Tibial artery (tissue), 4 donors: ENCODE measurements around the gene RAD23B.

Experiments used
- DNase-seq, 2 donors: peaks; one replicate each; pipeline ENCODE4 v3.0.0-alpha.2; 2019
- H3K27ac ChIP-seq, 2 donors: fragments of 200-600 bp; sonication (generic) in 1 of 2; 1 replicate in 1 of 2; 2 replicates in 1 of 2; pipeline ENCODE4 v1.5.1; 2018 to 2019; ENCODE audit warnings: mild to moderate bottlenecking in 1 of 2
- H3K27me3 ChIP-seq, 2 donors: fragments of 200-600 bp; sonication (generic) in 1 of 2; one replicate each; pipeline versions ENCODE4 v1.5.1 to v1.6.0; 2016 to 2019
- H3K36me3 ChIP-seq, 3 donors: fragments of 200-600 bp; sonication (generic) in 2 of 3; one replicate each; pipeline ENCODE4 v1.5.1; 2016 to 2019; ENCODE audit warnings: mild to moderate bottlenecking in 2 of 3
- H3K4me1 ChIP-seq, 4 donors: fragments of 200-600 bp; sonication (generic) in 2 of 4; 1 replicate in 3 of 4; 2 replicates in 1 of 4; pipeline ENCODE4 v1.5.1; 2016 to 2019
- H3K4me3 ChIP-seq, 2 donors: fragments of 200-600 bp; sonication (generic) in 1 of 2; 1 replicate in 1 of 2; 2 replicates in 1 of 2; pipeline ENCODE4 v1.5.1; 2018 to 2019; ENCODE audit warnings: mild to moderate bottlenecking in 2 of 2
- H3K9me3 ChIP-seq, 3 donors: fragments of 200-600 bp; sonication (generic) in 1 of 3; one replicate each; pipeline ENCODE4 v1.5.1; 2016 to 2019
- intact Hi-C: fragments of 100-400 bp; cut with DNase I; formaldehyde crosslinking; loops from one replicate; pipeline ENCODE4 v1.15.0; 2023; ENCODE audit warnings: low total_unique reads
- TF ChIP-seq, protein P1 (sequence below), 2 experiments: fragments of 200-600 bp in 1 of 2; fragments of 450-650 bp in 1 of 2; IDR thresholded peaks; one replicate each; pipeline ENCODE4 v1.5.1; 2017 to 2019; ENCODE audit warnings: antibody characterized with exemption in 2 of 2, mild to moderate bottlenecking in 1 of 2, moderate library complexity in 1 of 2

RAD23B gene

DNA sequence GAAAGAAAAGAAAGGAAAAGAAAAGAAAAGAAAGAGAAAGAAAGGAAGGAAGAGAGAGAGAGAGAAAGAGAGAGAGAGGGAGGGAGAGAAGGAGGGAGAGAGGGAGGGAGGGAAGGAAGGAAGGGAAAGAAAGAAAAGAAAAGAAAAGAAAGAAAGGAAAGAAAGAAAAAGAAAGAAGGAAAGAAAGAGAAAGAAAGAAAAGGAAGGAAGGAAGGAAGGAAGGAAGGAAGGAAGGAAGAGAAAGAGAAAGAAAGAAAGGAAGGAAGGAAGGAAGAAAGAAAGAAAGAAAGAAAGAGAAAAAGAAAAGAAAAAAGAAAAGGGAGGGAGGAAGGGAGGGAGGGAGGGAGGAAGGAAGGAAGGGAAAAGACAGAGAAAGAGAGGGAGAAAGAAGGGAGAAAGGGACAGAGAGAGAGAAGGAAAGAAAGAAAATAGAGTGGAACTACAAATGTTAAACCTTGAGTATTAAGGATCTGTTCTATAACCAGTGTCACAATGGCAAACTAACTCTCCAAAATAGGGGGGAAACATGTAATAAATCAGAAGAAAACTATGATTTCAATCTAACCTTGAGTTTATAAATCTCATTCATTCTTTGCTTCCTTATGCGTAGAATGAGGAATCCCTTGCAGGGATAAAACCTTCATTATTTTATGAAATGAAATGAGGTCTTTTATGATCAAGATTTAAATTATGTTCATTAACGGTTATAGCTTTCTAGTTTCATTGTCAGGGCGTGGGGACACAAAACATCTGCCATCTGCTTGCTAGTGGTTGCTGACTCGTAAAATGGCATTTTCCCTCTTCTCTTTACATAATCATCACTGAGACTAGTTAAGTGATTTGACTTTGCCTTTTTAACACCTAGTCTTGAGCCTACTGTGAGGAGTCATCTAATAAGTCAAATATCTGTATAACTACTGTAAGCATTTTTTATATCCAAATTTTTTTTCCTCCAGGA, 40.7 kb upstream of the RAD23B start:
- H3K4me3 ChIP-seq: no peak overlapping the region
- TF ChIP-seq, protein P1, sequence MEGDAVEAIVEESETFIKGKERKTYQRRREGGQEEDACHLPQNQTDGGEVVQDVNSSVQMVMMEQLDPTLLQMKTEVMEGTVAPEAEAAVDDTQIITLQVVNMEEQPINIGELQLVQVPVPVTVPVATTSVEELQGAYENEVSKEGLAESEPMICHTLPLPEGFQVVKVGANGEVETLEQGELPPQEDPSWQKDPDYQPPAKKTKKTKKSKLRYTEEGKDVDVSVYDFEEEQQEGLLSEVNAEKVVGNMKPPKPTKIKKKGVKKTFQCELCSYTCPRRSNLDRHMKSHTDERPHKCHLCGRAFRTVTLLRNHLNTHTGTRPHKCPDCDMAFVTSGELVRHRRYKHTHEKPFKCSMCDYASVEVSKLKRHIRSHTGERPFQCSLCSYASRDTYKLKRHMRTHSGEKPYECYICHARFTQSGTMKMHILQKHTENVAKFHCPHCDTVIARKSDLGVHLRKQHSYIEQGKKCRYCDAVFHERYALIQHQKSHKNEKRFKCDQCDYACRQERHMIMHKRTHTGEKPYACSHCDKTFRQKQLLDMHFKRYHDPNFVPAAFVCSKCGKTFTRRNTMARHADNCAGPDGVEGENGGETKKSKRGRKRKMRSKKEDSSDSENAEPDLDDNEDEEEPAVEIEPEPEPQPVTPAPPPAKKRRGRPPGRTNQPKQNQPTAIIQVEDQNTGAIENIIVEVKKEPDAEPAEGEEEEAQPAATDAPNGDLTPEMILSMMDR (IDR thresholded peaks at IDR 0.05): no peak
- H3K27me3 ChIP-seq: no peaks in the 10 kb centered on the region
- intact Hi-C loops: no loop called here
- H3K4me1 ChIP-seq: no peaks in the 10 kb centered on the region
- H3K36me3 ChIP-seq: no peaks in the 10 kb centered on the region
- H3K9me3 ChIP-seq: no peaks in the 10 kb centered on the region
- DNase-seq: no peak
- no peak overlapping the region for H3K27ac ChIP-seq

DNA sequence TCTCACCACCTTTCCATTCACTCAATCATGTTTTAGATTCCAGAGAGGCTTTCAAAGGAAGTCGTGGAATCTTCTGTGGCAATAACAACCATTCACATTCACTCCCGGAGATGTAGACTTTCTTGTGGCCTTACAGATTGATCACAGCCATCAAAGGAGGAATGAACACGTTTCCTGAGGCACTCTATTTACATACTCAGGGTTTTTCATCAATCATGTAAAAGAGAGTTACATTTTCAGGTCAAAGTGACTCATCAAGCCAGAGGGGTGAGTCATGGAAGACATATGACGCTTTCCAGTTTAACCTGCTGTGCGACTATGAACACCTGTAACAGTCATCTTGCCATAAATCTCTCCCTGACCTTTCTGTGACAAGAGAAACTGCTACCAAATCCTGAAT, 39.3 kb upstream of the RAD23B start:
- Histone ChIP-seq H3K9me3 (no peaks in the 10 kb centered on the region), H3K27me3 (no peaks in the 10 kb centered on the region), H3K27ac (no peak overlapping the region), H3K4me3 (no peak overlapping the region), H3K36me3 (no peaks in the 10 kb centered on the region), H3K4me1 (peaks cover 0 to 4% (median 0%) of the 10 kb centered on the region in 4 donors)
- no peak for DNase-seq
- intact Hi-C loops: no loop called here
- TF ChIP-seq, protein P1 (IDR thresholded peaks at IDR 0.05): no peak

DNA sequence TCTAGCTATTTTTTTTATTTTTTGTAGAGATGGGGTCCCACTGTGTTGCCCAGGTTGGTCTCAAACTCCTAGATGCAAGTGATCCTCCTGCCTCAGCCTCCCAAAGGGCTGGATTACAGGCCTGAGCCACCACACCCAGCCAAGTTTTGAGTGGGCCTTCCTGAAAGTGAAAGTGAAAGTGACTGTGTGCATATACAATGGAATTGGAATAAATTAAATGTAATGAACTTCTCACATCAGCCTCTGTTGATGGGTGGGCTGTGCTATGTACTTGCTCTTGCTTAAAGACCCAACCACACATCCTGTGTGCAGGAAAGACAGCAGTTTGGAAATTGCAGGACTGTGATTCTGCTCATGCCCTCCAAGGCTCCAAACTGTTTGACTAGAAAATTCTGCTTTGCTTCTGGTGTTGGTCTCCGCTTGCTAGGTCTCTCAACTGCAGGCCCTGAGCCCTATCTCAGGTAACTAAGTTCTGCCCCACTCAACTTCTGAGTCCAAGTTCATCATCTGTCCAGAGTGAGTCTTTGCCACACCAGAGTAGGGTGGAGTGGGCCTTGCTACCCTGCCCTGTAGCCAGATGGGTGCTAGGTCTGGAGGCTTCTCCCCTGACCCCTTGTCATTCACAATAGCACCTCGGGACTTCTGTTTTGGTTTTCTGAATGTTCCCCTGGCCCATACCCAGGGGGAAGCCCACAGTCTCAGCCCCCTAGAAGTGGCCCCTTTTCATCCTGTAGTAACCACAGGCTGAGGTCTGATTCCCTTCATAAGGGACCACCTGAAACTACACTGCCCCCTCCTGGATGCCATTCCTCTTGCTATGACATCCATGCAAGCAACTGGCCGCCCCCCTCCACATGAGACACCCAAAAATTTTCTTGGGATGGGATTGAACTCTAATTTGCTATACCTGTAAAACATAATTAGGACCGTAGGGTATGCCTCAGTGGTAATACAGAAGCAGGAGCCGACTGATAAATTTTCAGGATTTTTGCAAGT, 36.5 kb upstream of the RAD23B start:
- DNase-seq: no peak
- TF ChIP-seq, protein P1 (IDR thresholded peaks at IDR 0.05): no peak
- Histone ChIP-seq H3K36me3 (no peaks in the 10 kb centered on the region), H3K27ac (no peak overlapping the region), H3K4me1 (peaks cover 0 to 8% (median 2%) of the 10 kb centered on the region in 4 donors), H3K27me3 (no peaks in the 10 kb centered on the region), H3K4me3 (no peak overlapping the region), H3K9me3 (no peaks in the 10 kb centered on the region)
- intact Hi-C loops: no loop called here

GRCh38 chr9:107248714-107249113, 34.4 kb upstream of the RAD23B start:
- intact Hi-C loops: no loop called here
- H3K27ac ChIP-seq: no peak overlapping the region
- TF ChIP-seq, protein P1 (IDR thresholded peaks at IDR 0.05): no peak
- H3K4me1 ChIP-seq: peaks cover 0 to 15% (median 6%) of the 10 kb centered on the region in 4 donors
- H3K27me3 ChIP-seq: no peaks in the 10 kb centered on the region
- no peaks in the 10 kb centered on the region for H3K36me3 ChIP-seq
- no peak overlapping the region for H3K4me3 ChIP-seq
- no peak for DNase-seq
- no peaks in the 10 kb centered on the region for H3K9me3 ChIP-seq

DNA sequence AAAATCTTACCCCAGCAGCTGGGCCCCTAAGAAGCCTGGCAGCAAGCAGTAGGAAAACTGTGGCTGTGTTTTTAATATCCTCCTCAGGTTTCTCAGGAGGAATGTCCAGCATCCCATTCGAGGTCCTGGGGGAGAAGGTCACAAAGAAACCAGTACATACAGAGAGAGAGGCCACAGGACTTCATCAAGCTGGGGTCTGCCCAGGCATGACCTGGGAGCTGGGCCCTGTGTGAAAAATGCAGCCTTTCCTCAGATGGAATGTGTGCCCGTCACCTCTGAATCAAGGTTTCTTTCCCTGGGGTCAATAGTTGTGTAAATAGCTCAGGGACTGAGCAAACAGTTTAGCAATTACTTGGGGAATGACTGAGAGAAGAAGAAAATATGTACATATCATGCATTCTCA, 33.9 kb upstream of the RAD23B start:
- DNase-seq: no peak
- Histone ChIP-seq H3K27ac (no peak overlapping the region), H3K9me3 (no peaks in the 10 kb centered on the region), H3K27me3 (no peaks in the 10 kb centered on the region), H3K4me1 (peaks cover 0 to 15% (median 6%) of the 10 kb centered on the region in 4 donors), H3K4me3 (no peak overlapping the region), H3K36me3 (no peaks in the 10 kb centered on the region)
- intact Hi-C loops: no loop called here
- TF ChIP-seq, protein P1 (IDR thresholded peaks at IDR 0.05): no peak
